ENCODE data around the gene VLDLR.
A peak's percentile ranks its signal among the peaks of the same experiment; 100 is the strongest.

The VLDLR gene

GRCh38 chr9:2622461-2623287, 1.1 kb downstream of the VLDLR start:
- DNase-seq: peak; percentile 20

GRCh38 chr9:2623288-2624050, 1.9 kb downstream of the VLDLR start:
- peak; percentile 40 for DNase-seq

- no peak for DNase-seq
Measured at GRCh38 chr9:2624051-2624682, 2.6 kb downstream of the VLDLR start.

GRCh38 chr9:2625427-2625826, 3.8 kb downstream of the VLDLR start:
- DNase-seq: no peak

GRCh38 chr9:2628919-2629318, 7.3 kb downstream of the VLDLR start:
- no peak for DNase-seq

- no peak for DNase-seq
Measured at GRCh38 chr9:2630158-2630557, 8.6 kb downstream of the VLDLR start.

GRCh38 chr9:2631263-2631662, 9.7 kb downstream of the VLDLR start:
- DNase-seq: no peak

- DNase-seq: no peak
Measured at GRCh38 chr9:2634153-2634552, 12.6 kb downstream of the VLDLR start.

- DNase-seq: no peak
Measured at GRCh38 chr9:2634818-2635217, 13.2 kb downstream of the VLDLR start.

GRCh38 chr9:2635922-2636321, 14.3 kb downstream of the VLDLR start:
- DNase-seq: no peak

GRCh38 chr9:2637390-2637789, 15.8 kb downstream of the VLDLR start:
- no peak for DNase-seq

- DNase-seq: no peak
Measured at GRCh38 chr9:2638871-2639673, 17.5 kb downstream of the VLDLR start.

GRCh38 chr9:2639786-2640185, 18.2 kb downstream of the VLDLR start:
- no peak for DNase-seq

GRCh38 chr9:2640570-2640969, 19.0 kb downstream of the VLDLR start:
- DNase-seq: no peak

- DNase-seq: no peak
Measured at GRCh38 chr9:2641033-2641432, 19.4 kb downstream of the VLDLR start.

GRCh38 chr9:2642068-2642467, 20.5 kb downstream of the VLDLR start:
- no peak for DNase-seq

- no peak for DNase-seq
Measured at GRCh38 chr9:2645569-2645968, 24.0 kb downstream of the VLDLR start.

GRCh38 chr9:2655411-2655901, 33.9 kb downstream of the VLDLR start:
- no peak for DNase-seq

GRCh38 chr9:2657427-2657826, 35.8 kb downstream of the VLDLR start:
- DNase-seq: no peak

GRCh38 chr9:2662496-2662895, 40.9 kb downstream of the VLDLR start:
- DNase-seq: no peak

- DNase-seq: no peak
Measured at GRCh38 chr9:2663461-2664173, 42.0 kb downstream of the VLDLR start.

Measured in DMS79 treated with DMSO at 0.1 percent for 48 hours (cell line).